ENCODE data around the gene ATP7B.

GRCh38 chr13:51932231-51932630 lies 79.0 kb downstream of the ATP7B start:
- TF ChIP-seq, protein P1, sequence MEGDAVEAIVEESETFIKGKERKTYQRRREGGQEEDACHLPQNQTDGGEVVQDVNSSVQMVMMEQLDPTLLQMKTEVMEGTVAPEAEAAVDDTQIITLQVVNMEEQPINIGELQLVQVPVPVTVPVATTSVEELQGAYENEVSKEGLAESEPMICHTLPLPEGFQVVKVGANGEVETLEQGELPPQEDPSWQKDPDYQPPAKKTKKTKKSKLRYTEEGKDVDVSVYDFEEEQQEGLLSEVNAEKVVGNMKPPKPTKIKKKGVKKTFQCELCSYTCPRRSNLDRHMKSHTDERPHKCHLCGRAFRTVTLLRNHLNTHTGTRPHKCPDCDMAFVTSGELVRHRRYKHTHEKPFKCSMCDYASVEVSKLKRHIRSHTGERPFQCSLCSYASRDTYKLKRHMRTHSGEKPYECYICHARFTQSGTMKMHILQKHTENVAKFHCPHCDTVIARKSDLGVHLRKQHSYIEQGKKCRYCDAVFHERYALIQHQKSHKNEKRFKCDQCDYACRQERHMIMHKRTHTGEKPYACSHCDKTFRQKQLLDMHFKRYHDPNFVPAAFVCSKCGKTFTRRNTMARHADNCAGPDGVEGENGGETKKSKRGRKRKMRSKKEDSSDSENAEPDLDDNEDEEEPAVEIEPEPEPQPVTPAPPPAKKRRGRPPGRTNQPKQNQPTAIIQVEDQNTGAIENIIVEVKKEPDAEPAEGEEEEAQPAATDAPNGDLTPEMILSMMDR (IDR thresholded peaks at IDR 0.05) = no peak
- TF ChIP-seq POLR2A (IDR thresholded peaks at IDR 0.05) (no peak), POLR2AphosphoS5 (IDR thresholded peaks at IDR 0.05) (no peak)
